HepG2 (cell line): ENCODE measurements around the gene SPNS2.

Experiments used
- CTCF ChIP-seq: sonication (generic); formaldehyde crosslinking; IDR thresholded peaks from 2 replicates; pipeline ENCODE4 v1.5.0; 2020; ENCODE audit warnings: mild to moderate bottlenecking, missing genetic modification reagents, moderate library complexity
- ELF1 ChIP-seq: sonication (generic); formaldehyde crosslinking; IDR thresholded peaks from 2 replicates; pipeline ENCODE4 v1.4.0; 2020; ENCODE audit warnings: missing genetic modification reagents
- EZH2 ChIP-seq: conservative IDR thresholded peaks from 2 replicates; pipeline ENCODE4 v1.6.1; 2012; ENCODE audit warnings: mild to moderate bottlenecking, low read depth, low read length, moderate library complexity
- FOXK1 ChIP-seq: sonication (generic); formaldehyde crosslinking; IDR thresholded peaks from 2 replicates; pipeline ENCODE4 v1.4.0; 2020; ENCODE audit warnings: low read depth, missing genetic modification reagents, borderline replicate concordance
- GABPA ChIP-seq, 2 experiments: IDR thresholded peaks; 2 replicates each; pipeline ENCODE4 v1.6.1; 2011 to 2016; ENCODE audit warnings: low read depth in 2 of 2, low read length in 1 of 2, missing biosample characterization in 1 of 2, missing genetic modification characterization in 1 of 2
- GATAD2A ChIP-seq: IDR thresholded peaks from 2 replicates; pipeline ENCODE4 v1.6.1; 2016
- NFE2L2 ChIP-seq: fragments of 150-350 bp; IDR thresholded peaks from 2 replicates; pipeline ENCODE4 v1.6.1; 2014; ENCODE audit warnings: low read length
- ZNF607 ChIP-seq: sonication (generic); formaldehyde crosslinking; IDR thresholded peaks from 2 replicates; pipeline ENCODE4 v1.5.1; 2020; ENCODE audit warnings: missing genetic modification reagents, mild to moderate bottlenecking, borderline replicate concordance
- ZSCAN30 ChIP-seq: sonication (generic); formaldehyde crosslinking; IDR thresholded peaks from 2 replicates; pipeline ENCODE4 v1.5.0; 2020; ENCODE audit warnings: mild to moderate bottlenecking, missing genetic modification reagents
- TF ChIP-seq, protein P1 (sequence below): sonication (generic); formaldehyde crosslinking; IDR thresholded peaks from 2 replicates; pipeline ENCODE4 v1.4.0; 2020; ENCODE audit warnings: missing genetic modification reagents

- TF ChIP-seq EZH2 (no peak), ELF1 (CRISPR knock-in tag) (no peak), ZSCAN30 (CRISPR knock-in tag) (no peak), NFE2L2 (no peak), CTCF (no peak), ZNF607 (CRISPR knock-in tag) (no peak), FOXK1 (CRISPR knock-in tag) (no peak), GATAD2A (CRISPR knock-in tag) (no peak), GABPA (IDR thresholded peaks at IDR 0.05; ENCODE audit: low read depth, low read length) (no peak), GABPA (CRISPR knock-in tag; IDR thresholded peaks at IDR 0.05; ENCODE audit: low read depth) (no peak)
- TF ChIP-seq, protein P1, sequence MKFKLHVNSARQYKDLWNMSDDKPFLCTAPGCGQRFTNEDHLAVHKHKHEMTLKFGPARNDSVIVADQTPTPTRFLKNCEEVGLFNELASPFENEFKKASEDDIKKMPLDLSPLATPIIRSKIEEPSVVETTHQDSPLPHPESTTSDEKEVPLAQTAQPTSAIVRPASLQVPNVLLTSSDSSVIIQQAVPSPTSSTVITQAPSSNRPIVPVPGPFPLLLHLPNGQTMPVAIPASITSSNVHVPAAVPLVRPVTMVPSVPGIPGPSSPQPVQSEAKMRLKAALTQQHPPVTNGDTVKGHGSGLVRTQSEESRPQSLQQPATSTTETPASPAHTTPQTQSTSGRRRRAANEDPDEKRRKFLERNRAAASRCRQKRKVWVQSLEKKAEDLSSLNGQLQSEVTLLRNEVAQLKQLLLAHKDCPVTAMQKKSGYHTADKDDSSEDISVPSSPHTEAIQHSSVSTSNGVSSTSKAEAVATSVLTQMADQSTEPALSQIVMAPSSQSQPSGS (CRISPR knock-in tag) = no peak
Measured at GRCh38 chr17:4588391-4588790, 89.7 kb downstream of the SPNS2 start.
